HepG2 (cell line): Measurements from ENCODE around the gene TNNT3. TPM values are rescaled to one million over a fixed set of nuclear protein-coding genes. Genes with fewer than 3 reads are reported as not detected.

Experiments
- BRD4 ChIP-seq: sonication (generic); formaldehyde crosslinking; IDR thresholded peaks from 2 replicates; pipeline ENCODE4 v1.4.0; 2020; ENCODE audit warnings: missing genetic modification reagents
- CHCHD3 ChIP-seq: sonication (generic); formaldehyde crosslinking; IDR thresholded peaks from 2 replicates; pipeline ENCODE4 v1.8.0; 2022; ENCODE audit warnings: mild to moderate bottlenecking, missing genetic modification reagents, moderate library complexity
- FOSL2 ChIP-seq: sonication (generic); formaldehyde crosslinking; IDR thresholded peaks from 2 replicates; pipeline ENCODE4 v1.4.0; 2020; ENCODE audit warnings: missing genetic modification reagents
- KDM2A ChIP-seq: sonication (generic); formaldehyde crosslinking; IDR thresholded peaks from 2 replicates; pipeline ENCODE4 v1.4.0; 2020; ENCODE audit warnings: low read depth, missing genetic modification reagents, borderline replicate concordance
- MEF2D ChIP-seq: sonication (generic); formaldehyde crosslinking; IDR thresholded peaks from 2 replicates; pipeline ENCODE4 v1.5.1; 2020; ENCODE audit warnings: mild to moderate bottlenecking, missing genetic modification reagents
- MZF1 ChIP-seq: sonication (generic); formaldehyde crosslinking; IDR thresholded peaks from 2 replicates; pipeline ENCODE4 v1.8.1; 2023; ENCODE audit warnings: mild to moderate bottlenecking, missing genetic modification reagents, borderline replicate concordance
- PHF5A ChIP-seq: IDR thresholded peaks from one replicate; pipeline ENCODE4 v1.6.1; 2018; ENCODE audit warnings: low read depth, missing genetic modification reagents; ENCODE audit not compliant: unreplicated experiment
- RERE ChIP-seq: IDR thresholded peaks from 2 replicates; pipeline ENCODE4 v1.6.1; 2016; ENCODE audit warnings: low read depth, missing genetic modification reagents, missing compliant biosample characterization
- RFXAP ChIP-seq: sonication (generic); formaldehyde crosslinking; IDR thresholded peaks from 2 replicates; pipeline ENCODE4 v1.4.0; 2020; ENCODE audit warnings: missing genetic modification reagents, borderline replicate concordance
- ZBTB8A ChIP-seq: sonication (generic); formaldehyde crosslinking; IDR thresholded peaks from 2 replicates; pipeline ENCODE4 v1.4.0; 2020; ENCODE audit warnings: mild to moderate bottlenecking, low read depth, missing genetic modification reagents, borderline replicate concordance
- ZNF142 ChIP-seq: sonication (generic); formaldehyde crosslinking; IDR thresholded peaks from 2 replicates; pipeline ENCODE4 v1.4.0; 2020; ENCODE audit warnings: missing genetic modification reagents
- ZNF264 ChIP-seq: sonication (generic); formaldehyde crosslinking; IDR thresholded peaks from 2 replicates; pipeline ENCODE4 v1.4.0; 2020; ENCODE audit warnings: missing genetic modification reagents
- ZNF354B ChIP-seq: sonication (generic); formaldehyde crosslinking; IDR thresholded peaks from 2 replicates; pipeline ENCODE4 v1.8.0; 2022; ENCODE audit warnings: mild to moderate bottlenecking, missing genetic modification reagents
- ZNF44 ChIP-seq: sonication (generic); formaldehyde crosslinking; IDR thresholded peaks from 2 replicates; pipeline ENCODE4 v1.5.1; 2020; ENCODE audit warnings: mild to moderate bottlenecking, missing genetic modification reagents
- ZNF451 ChIP-seq: sonication (generic); formaldehyde crosslinking; IDR thresholded peaks from 2 replicates; pipeline ENCODE4 v1.5.0; 2020; ENCODE audit warnings: mild to moderate bottlenecking, missing genetic modification reagents
- ZNF569 ChIP-seq: sonication (generic); formaldehyde crosslinking; IDR thresholded peaks from 2 replicates; pipeline ENCODE4 v1.5.0; 2020; ENCODE audit warnings: mild to moderate bottlenecking, missing genetic modification reagents, moderate library complexity, borderline replicate concordance
- ZNF619 ChIP-seq: sonication (generic); formaldehyde crosslinking; IDR thresholded peaks from 2 replicates; pipeline ENCODE4 v1.4.0; 2020; ENCODE audit warnings: mild to moderate bottlenecking, missing genetic modification reagents
- ZNF768 ChIP-seq: sonication (generic); formaldehyde crosslinking; IDR thresholded peaks from 2 replicates; pipeline ENCODE4 v1.4.0; 2020; ENCODE audit warnings: missing genetic modification reagents
- ZNF879 ChIP-seq: sonication (generic); formaldehyde crosslinking; IDR thresholded peaks from 2 replicates; pipeline ENCODE4 v1.8.1; 2023; ENCODE audit warnings: missing genetic modification reagents
- polyA plus RNA-seq, 8 experiments: library from polyadenylated mRNA; depleted of rRNA in 3 of 8; stranded (reverse) in 7 of 8; unstranded in 1 of 8; fragments of >200 nt; fragmentation: Illumina TruSeq in 4 of 8; extraction: Trizol in 4 of 8; gene quantifications; 2 replicates each; pipeline versions ENCODE4 v1.2.1 to v1.2.3, GENCODE V29; 2011 to 2016; ENCODE audit warnings: low read depth in 4 of 8, missing spikeins in 1 of 8, mixed read lengths in 1 of 8; ENCODE audit not compliant: insufficient read depth in 1 of 8
- total RNA-seq, 5 experiments: library from RNA; depleted of rRNA; stranded (reverse); fragments of >200 nt; fragmentation: Illumina TruSeq; extraction: Trizol; gene quantifications; 2 replicates each; pipeline ENCODE4 v1.2.3, GENCODE V29; 2016; ENCODE audit warnings: low read depth in 1 of 5

The TNNT3 gene
- total and polyA plus RNA-seq, 2 of the 13 experiments (the other 11 are each of a cell fraction or from before 2014, with no cell fraction given), result not detected

GRCh38 chr11:1882265-1883238 lies 37.0 kb upstream of the TNNT3 start (continued):
- TF ChIP-seq ZNF879, result no peak
- no peak for TF ChIP-seq ZNF264 (CRISPR knock-in tag)
- TF ChIP-seq ZNF569, result no peak
- no peak for TF ChIP-seq ZNF768 (CRISPR knock-in tag)
- no peak for TF ChIP-seq MZF1 (CRISPR knock-in tag)
- TF ChIP-seq BRD4 (CRISPR knock-in tag), result no peak
- TF ChIP-seq ZNF354B (CRISPR knock-in tag), result no peak
- no peak for TF ChIP-seq ZNF44 (CRISPR knock-in tag)
- TF ChIP-seq ZNF619 (CRISPR knock-in tag), result 0 out of 2 replicates have a peak, but pooled peaks have one; percentile 52
- TF ChIP-seq MEF2D, result no peak
- no peak for TF ChIP-seq PHF5A
- TF ChIP-seq KDM2A (CRISPR knock-in tag), result peak; percentile 65; the same call in 1 of the 2 replicates
- no peak for TF ChIP-seq RERE (CRISPR knock-in tag)
- TF ChIP-seq ZBTB8A (CRISPR knock-in tag), result no peak
- TF ChIP-seq ZNF142 (CRISPR knock-in tag), result no peak
- TF ChIP-seq RFXAP (CRISPR knock-in tag), result no peak
- 0 out of 2 replicates have a peak, but pooled peaks have one; percentile 29 for TF ChIP-seq FOSL2
- no peak for TF ChIP-seq ZNF451 (CRISPR knock-in tag)
- no peak for TF ChIP-seq CHCHD3 (CRISPR knock-in tag)
